ENCODE data around the gene SERTAD4.

DNA sequence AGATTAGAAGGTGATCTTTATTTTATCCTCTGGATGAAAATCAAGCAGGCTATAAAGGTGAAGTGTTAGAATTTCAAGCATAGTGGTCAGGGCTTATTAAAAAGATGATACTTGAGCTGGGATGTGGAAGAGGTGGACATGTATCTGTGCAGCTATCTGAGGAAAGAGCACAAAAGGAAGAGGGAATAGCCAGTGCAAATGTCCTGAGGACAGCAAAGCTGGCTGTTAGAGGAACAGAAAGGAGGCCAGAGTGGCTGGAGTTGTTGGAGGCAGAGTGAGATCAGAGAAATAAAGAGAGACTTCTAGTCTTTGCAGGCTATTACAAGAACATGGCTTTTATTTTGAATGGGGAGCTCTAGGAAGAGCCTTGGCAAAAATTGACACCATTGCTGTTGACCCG lies 4.4 kb upstream of the SERTAD4 start:
- TF ChIP-seq EZH2 (optimal IDR thresholded peaks at IDR 0.05; ENCODE audit: low read depth, low read length), result no peak
- TF ChIP-seq, protein P1, sequence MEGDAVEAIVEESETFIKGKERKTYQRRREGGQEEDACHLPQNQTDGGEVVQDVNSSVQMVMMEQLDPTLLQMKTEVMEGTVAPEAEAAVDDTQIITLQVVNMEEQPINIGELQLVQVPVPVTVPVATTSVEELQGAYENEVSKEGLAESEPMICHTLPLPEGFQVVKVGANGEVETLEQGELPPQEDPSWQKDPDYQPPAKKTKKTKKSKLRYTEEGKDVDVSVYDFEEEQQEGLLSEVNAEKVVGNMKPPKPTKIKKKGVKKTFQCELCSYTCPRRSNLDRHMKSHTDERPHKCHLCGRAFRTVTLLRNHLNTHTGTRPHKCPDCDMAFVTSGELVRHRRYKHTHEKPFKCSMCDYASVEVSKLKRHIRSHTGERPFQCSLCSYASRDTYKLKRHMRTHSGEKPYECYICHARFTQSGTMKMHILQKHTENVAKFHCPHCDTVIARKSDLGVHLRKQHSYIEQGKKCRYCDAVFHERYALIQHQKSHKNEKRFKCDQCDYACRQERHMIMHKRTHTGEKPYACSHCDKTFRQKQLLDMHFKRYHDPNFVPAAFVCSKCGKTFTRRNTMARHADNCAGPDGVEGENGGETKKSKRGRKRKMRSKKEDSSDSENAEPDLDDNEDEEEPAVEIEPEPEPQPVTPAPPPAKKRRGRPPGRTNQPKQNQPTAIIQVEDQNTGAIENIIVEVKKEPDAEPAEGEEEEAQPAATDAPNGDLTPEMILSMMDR (IDR thresholded peaks at IDR 0.05; ENCODE audit: low read length), result no peak

Measured in MM.1S (cell line).